VCaP (cell line): Measurements from ENCODE around the gene TENM3.

Source experiments
- H3K27ac ChIP-seq: fragments of 450-650 bp; 2 replicates; pipeline ENCODE4 v1.5.1; 2017
- TF ChIP-seq, protein P1 (sequence below): fragments of 450-650 bp; conservative IDR thresholded peaks from 2 replicates; pipeline ENCODE4 v1.5.1; 2017; ENCODE audit warnings: mild to moderate bottlenecking, moderate library complexity

The TENM3 gene

DNA sequence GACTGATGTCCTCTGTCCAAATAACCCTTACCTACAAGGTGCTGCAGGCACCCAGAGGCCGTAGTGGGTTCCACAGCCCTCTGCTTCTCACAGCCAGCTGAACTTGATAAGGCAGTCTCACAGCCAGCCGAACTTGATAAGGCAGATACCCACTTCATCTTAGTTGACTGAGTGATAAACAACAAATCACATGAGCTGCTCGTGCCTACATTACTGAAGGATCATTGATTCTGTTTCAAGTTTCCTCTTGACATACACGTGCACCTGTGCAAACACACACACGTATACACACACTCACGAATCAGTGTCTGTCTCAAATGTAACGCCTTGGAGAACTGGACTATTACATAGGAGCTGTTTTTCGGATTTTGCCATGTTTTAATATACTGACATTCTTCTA is 397.7 kb downstream of the TENM3 start:
- H3K27ac ChIP-seq = no peak overlapping the region
- TF ChIP-seq, protein P1, sequence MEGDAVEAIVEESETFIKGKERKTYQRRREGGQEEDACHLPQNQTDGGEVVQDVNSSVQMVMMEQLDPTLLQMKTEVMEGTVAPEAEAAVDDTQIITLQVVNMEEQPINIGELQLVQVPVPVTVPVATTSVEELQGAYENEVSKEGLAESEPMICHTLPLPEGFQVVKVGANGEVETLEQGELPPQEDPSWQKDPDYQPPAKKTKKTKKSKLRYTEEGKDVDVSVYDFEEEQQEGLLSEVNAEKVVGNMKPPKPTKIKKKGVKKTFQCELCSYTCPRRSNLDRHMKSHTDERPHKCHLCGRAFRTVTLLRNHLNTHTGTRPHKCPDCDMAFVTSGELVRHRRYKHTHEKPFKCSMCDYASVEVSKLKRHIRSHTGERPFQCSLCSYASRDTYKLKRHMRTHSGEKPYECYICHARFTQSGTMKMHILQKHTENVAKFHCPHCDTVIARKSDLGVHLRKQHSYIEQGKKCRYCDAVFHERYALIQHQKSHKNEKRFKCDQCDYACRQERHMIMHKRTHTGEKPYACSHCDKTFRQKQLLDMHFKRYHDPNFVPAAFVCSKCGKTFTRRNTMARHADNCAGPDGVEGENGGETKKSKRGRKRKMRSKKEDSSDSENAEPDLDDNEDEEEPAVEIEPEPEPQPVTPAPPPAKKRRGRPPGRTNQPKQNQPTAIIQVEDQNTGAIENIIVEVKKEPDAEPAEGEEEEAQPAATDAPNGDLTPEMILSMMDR = no peak

DNA sequence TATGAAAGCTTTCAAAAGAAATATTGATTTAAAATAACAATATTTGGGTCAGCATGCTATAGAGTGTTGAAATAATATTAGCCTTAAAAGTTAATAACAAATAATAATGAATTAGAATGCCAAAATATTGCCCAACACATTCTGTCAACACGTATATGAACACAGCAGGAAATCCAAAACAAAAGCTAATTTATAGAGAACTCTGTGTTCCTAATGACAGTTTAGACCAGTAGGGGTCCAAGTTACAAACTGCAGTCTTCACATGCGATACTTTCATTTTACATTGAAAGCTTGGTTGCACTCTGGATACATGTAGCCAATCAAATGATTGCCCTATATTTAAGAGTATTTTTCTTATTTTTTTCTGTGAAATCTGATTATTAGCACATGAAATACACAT is 399.6 kb downstream of the TENM3 start:
- no peak overlapping the region for H3K27ac ChIP-seq
- TF ChIP-seq, protein P1 = peak; percentile 55

DNA sequence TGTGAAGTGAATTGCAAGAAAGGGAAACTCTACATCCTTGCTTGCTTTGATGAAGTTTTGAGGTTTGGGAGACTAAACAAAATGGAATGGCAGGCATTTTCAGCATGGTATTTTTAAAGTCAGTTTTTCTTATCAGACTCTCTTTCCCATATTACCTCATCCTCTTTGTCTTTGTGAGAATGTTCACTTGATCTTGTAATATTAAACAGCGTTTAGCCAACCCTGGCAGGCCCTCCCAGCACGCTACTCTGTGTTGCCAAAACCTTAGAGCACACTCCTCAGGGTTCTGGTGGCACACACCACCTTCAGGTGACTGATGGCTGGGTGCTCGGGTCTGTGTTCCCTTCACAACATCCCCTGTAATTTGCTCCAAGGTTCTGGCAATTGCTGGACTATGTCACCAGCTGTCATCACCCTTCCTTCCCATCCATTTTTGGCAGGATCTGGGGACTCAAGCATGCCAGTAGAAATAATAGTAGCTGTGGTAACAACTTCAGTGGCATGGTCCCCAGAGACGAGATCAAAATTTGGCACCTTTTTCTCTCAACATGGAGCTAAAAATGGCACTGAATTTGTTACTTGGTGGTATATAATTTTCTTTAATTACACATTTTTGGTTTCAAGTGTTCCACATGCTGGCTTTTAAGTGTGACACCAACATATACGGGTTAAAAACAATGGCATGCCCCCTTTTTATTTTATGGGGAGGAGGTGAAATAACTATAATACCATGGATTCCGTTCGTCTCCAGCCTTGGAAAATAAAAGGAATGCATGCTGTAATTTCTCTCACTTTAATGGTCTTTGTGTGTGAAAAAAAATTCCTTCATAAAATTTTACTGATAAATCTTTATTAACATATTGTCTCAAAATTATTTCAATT is 400.8 kb downstream of the TENM3 start:
- no peak overlapping the region for H3K27ac ChIP-seq
- TF ChIP-seq, protein P1 = no peak

DNA sequence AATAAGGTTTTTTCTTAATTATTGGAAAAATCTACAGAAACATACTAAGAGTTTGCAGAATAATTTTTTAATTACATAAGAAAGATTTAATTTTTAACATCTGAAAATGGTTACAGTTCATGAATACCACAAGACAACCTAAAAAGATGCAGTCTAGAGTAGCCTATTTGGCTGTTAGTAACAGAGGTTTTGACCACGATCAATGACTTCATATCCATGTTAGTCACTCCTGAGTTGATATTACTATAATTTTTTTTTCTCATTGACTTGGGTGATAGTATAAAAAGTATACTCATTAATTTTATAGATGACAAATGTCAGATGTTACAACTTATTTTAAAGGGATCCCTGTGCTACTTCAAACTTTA is 401.5 kb downstream of the TENM3 start:
- no peak overlapping the region for H3K27ac ChIP-seq
- TF ChIP-seq, protein P1 = no peak

DNA sequence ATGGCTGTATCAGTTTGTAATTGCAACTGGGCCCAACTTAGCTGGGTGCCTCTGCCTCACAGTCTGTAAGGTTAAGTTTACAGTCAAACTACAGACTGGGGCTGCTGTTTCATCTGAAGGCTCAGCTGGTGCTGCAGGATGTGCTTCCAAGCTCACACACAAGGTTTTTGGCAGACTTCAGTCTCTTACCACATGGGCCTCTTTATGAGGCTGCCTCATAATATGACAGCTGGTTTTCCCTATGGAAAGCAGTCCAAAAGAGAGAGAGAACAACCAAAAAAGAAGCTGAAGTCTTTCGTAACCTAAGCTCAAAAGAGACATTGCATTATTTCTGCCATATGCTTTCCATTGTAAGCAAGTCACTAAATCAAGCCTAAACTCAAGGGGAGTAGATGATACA is 402.3 kb downstream of the TENM3 start:
- H3K27ac ChIP-seq = no peak overlapping the region
- TF ChIP-seq, protein P1 = no peak

DNA sequence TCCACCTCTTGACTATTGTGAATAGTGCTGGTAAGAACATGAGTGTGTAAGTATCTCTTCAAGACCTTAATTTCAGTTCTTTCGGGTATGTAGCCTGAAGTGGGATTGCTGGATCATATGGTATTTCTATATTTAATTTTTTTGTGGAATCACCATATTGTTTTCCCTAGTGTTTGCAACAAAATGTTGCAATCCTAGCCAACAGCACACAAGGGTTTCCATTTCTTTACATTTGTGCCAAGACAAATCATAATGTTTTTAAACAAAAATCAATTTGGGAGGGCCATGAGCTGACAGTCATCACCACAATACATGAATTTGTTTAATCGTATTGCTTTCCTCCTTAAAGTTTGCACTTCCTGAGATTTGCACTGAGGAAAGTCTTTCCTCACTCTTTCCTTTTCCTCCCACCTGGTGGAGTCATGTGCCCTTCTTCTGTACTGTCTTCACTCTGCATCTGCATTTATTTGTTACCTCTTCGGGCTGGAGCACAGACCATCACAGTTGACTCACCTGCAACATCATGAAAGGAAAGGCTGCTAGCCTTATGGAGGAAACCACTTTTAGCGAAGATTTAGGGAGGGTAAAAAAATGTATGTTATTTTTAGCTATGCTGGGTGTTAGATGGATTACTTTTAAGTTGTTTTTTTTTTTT is 404.6 kb downstream of the TENM3 start:
- TF ChIP-seq, protein P1 = no peak
- H3K27ac ChIP-seq = no peak overlapping the region

DNA sequence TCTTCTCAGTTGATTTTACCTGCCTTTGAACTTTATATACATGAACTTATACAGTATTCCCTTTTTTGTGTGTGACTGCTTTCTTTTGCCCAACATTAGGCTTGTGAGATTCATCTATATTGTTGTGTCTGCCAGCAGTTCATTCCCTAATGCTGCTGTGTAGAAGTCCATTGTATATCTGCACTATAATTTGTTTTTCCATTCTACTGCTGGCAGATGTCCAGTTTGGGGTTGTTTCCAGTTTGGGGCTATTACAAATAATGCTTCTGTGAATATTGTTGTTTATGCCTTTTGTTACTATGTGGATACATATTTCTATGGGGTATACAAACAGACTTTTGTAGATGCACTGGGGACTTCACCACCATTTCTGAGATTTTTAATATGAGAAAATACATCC is 405.6 kb downstream of the TENM3 start:
- TF ChIP-seq, protein P1 = no peak
- H3K27ac ChIP-seq = no peak overlapping the region
